Right atrium auricular region (tissue), 2 donors: ENCODE results near the gene TMEM190. TPM values are rescaled to one million over a fixed set of nuclear protein-coding genes. Genes with fewer than 3 reads are reported as not detected.
"Not testable (repeated sequence)": the region's sequence is repeated elsewhere in the genome, so short reads cannot be mapped to it uniquely, and the experiment has no call there.

Experiments
- DNase-seq: peaks from one replicate; pipeline ENCODE4 v3.0.0-alpha.2; 2019; ENCODE audit warnings: low spot score
- H3K27ac ChIP-seq, 2 donors: fragments of 200-600 bp; sonication (generic); 1 replicate in 1 of 2; 2 replicates in 1 of 2; pipeline ENCODE4 v1.5.1; 2016 to 2019
- H3K27me3 ChIP-seq, 2 donors: fragments of 200-600 bp; sonication (generic); one replicate each; pipeline versions ENCODE4 v1.5.1 to v1.6.0; 2017 to 2019
- H3K36me3 ChIP-seq: fragments of 200-600 bp; sonication (generic); one replicate; pipeline ENCODE4 v1.5.1; 2016
- H3K4me1 ChIP-seq, 2 donors: fragments of 200-600 bp; sonication (generic); one replicate each; pipeline versions ENCODE4 v1.5.1 to v1.6.0; 2017 to 2019
- H3K4me3 ChIP-seq, 2 donors: fragments of 200-600 bp; sonication (generic); 1 replicate in 1 of 2; 2 replicates in 1 of 2; pipeline ENCODE4 v1.5.1; 2017 to 2019; ENCODE audit warnings: mild to moderate bottlenecking in 1 of 2, moderate library complexity in 1 of 2
- H3K9me3 ChIP-seq, 2 donors: fragments of 200-600 bp; sonication (generic); one replicate each; pipeline ENCODE4 v1.5.1; 2019
- CTCF ChIP-seq, 2 donors: fragments of 200-600 bp; sonication (generic); IDR thresholded peaks; one replicate each; pipeline ENCODE4 v1.5.1; 2019; ENCODE audit warnings: antibody characterized with exemption in 2 of 2
- total RNA-seq, 2 donors: library from RNA; depleted of rRNA; stranded (reverse); fragments of >200 nt; gene quantifications; one replicate each; pipeline ENCODE4 v1.1.0, GENCODE V29; 2016

TMEM190 gene
- total RNA-seq, 2 donors from 2014 or later, result not detected

- no peak for TF ChIP-seq CTCF (IDR thresholded peaks at IDR 0.05)
- Histone ChIP-seq H3K9me3 (no peaks in the 10 kb centered on the region), H3K36me3 (no peaks in the 10 kb centered on the region), H3K27ac (no peak overlapping the region), H3K27me3 (no peaks in the 10 kb centered on the region), H3K4me3 (no peak overlapping the region), H3K4me1 (no peaks in the 10 kb centered on the region)
- no peak for DNase-seq
These were observed 43.1 kb downstream of the TMEM190 start for GRCh38 chr19:55419624-55420236.

GRCh38 chr19:55421281-55421680 is 44.7 kb downstream of the TMEM190 start:
- H3K27me3 ChIP-seq, H3K4me3 ChIP-seq, DNase-seq, H3K4me1 ChIP-seq, H3K9me3 ChIP-seq, H3K27ac ChIP-seq, H3K36me3 ChIP-seq: not testable (repeated sequence)

GRCh38 chr19:55423225-55424005 is 46.8 kb downstream of the TMEM190 start:
- TF ChIP-seq CTCF (IDR thresholded peaks at IDR 0.05), result no peak
- Histone ChIP-seq H3K27ac (no peak overlapping the region), H3K27me3 (no peaks in the 10 kb centered on the region), H3K4me3 (no peak overlapping the region), H3K9me3 (no peaks in the 10 kb centered on the region), H3K4me1 (no peaks in the 10 kb centered on the region), H3K36me3 (no peaks in the 10 kb centered on the region)
- no peak for DNase-seq

GRCh38 chr19:55424518-55424917 is 47.9 kb downstream of the TMEM190 start:
- Histone ChIP-seq H3K27ac (no peak overlapping the region), H3K9me3 (no peaks in the 10 kb centered on the region), H3K27me3 (peaks cover 0 to 1% of the 10 kb centered on the region in 2 donors), H3K36me3 (no peaks in the 10 kb centered on the region), H3K4me1 (no peaks in the 10 kb centered on the region), H3K4me3 (no peak overlapping the region)
- TF ChIP-seq CTCF (IDR thresholded peaks at IDR 0.05), result no peak
- DNase-seq, result no peak

GRCh38 chr19:55426042-55426441 is 49.4 kb downstream of the TMEM190 start:
- H3K27me3 ChIP-seq, result peaks cover 0 to 7% of the 10 kb centered on the region in 2 donors

More at GRCh38 chr19:55426042-55426441, 49.4 kb downstream of the TMEM190 start:
- H3K27ac ChIP-seq, result no peak overlapping the region
- H3K36me3 ChIP-seq, result no peaks in the 10 kb centered on the region
- no peak for TF ChIP-seq CTCF (IDR thresholded peaks at IDR 0.05)
- DNase-seq, result no peak
- H3K4me3 ChIP-seq, result no peak overlapping the region
- no peaks in the 10 kb centered on the region for H3K4me1 ChIP-seq
- H3K9me3 ChIP-seq, result no peaks in the 10 kb centered on the region

Other genes starting within 250 kb of the TMEM190 start
- gene TNNT1, start 227.6 kb upstream of the TMEM190 start, total RNA-seq, result 10 to 100 TPM in 1 of 2 donors, 1 to 10 TPM in 1; 6.8 to 46.5 TPM
- gene TNNI3, start 219.1 kb upstream of the TMEM190 start, total RNA-seq, result 1,000 to 10,000 TPM; 3,822 to 4,003 TPM
- gene DNAAF3, start 210.2 kb upstream of the TMEM190 start, total RNA-seq, result 1 to 10 TPM in 1 of 2 donors, under 1 TPM in 1; 0.89 to 2.7 TPM
- gene SYT5, start 196.5 kb upstream of the TMEM190 start, total RNA-seq, result under 1 TPM in 1 of 2 donors, not detected in 1; 0.08 TPM
- gene PTPRH, start 167.3 kb upstream of the TMEM190 start, total RNA-seq, result 1 to 10 TPM; 1.3 to 7.8 TPM
- gene TMEM86B, start 148.1 kb upstream of the TMEM190 start, total RNA-seq, result 1 to 10 TPM in 1 of 2 donors, not detected in 1; 1.3 TPM
- gene PPP6R1, start 117.8 kb upstream of the TMEM190 start, total RNA-seq, result 10 to 100 TPM; 28.7 to 35.5 TPM
- 10 to 100 TPM; 29.6 to 35.8 TPM for gene HSPBP1, start 96.7 kb upstream of the TMEM190 start, total RNA-seq
- 10 to 100 TPM in 1 of 2 donors, 1 to 10 TPM in 1; 5.6 to 15.6 TPM for gene BRSK1, start 92.8 kb upstream of the TMEM190 start, total RNA-seq
- 1 to 10 TPM in 1 of 2 donors, not detected in 1; 3.3 TPM for gene TMEM150B, start 51.5 kb upstream of the TMEM190 start, total RNA-seq
- gene KMT5C, start 37.0 kb upstream of the TMEM190 start, total RNA-seq, result 1 to 10 TPM; 2.4 to 3.3 TPM
- gene COX6B2, start 22.1 kb upstream of the TMEM190 start, total RNA-seq, result not detected
- not detected for gene GARIN5B, start 13.6 kb upstream of the TMEM190 start, total RNA-seq
- under 1 TPM in 1 of 2 donors, not detected in 1; 0.16 TPM for gene IL11, start 6.4 kb upstream of the TMEM190 start, total RNA-seq
- 1 to 10 TPM in 1 of 2 donors, not detected in 1; 1.2 TPM for gene TMEM238, start 7.5 kb downstream of the TMEM190 start, total RNA-seq
- 100 to 1,000 TPM; 175 to 319 TPM for gene RPL28, start 9.1 kb downstream of the TMEM190 start, total RNA-seq
- 10 to 100 TPM; 19.1 to 22.0 TPM for gene UBE2S, start 31.0 kb downstream of the TMEM190 start, total RNA-seq
- not detected for gene SHISA7, start 66.5 kb downstream of the TMEM190 start, total RNA-seq
- gene ISOC2, start 84.8 kb downstream of the TMEM190 start, total RNA-seq, result 10 to 100 TPM; 87.0 to 92.2 TPM
- not detected for gene C19orf85, start 87.9 kb downstream of the TMEM190 start, total RNA-seq
- 10 to 100 TPM in 1 of 2 donors, 1 to 10 TPM in 1; 5.6 to 13.2 TPM for gene ZNF628, start 99.8 kb downstream of the TMEM190 start, total RNA-seq
- 1 to 10 TPM; 2.3 to 7.0 TPM for gene NAT14, start 108.4 kb downstream of the TMEM190 start, total RNA-seq
- 1 to 10 TPM; 3.3 to 6.7 TPM for gene SSC5D, start 111.6 kb downstream of the TMEM190 start, total RNA-seq
- gene SBK2, start 160.3 kb downstream of the TMEM190 start, total RNA-seq, result 100 to 1,000 TPM; 111 to 172 TPM
- 100 to 1,000 TPM in 1 of 2 donors, 10 to 100 TPM in 1; 97.5 to 103 TPM for gene SBK3, start 168.7 kb downstream of the TMEM190 start, total RNA-seq
- 1 to 10 TPM; 6.2 to 6.4 TPM for gene ZNF579, start 204.0 kb downstream of the TMEM190 start, total RNA-seq
- 10 to 100 TPM in 1 of 2 donors, 1 to 10 TPM in 1; 9.2 to 12.2 TPM for gene FIZ1, start 222.7 kb downstream of the TMEM190 start, total RNA-seq
- gene ZNF524, start 223.5 kb downstream of the TMEM190 start, total RNA-seq, result 10 to 100 TPM; 17.7 to 25.8 TPM
- gene ZNF865, start 228.8 kb downstream of the TMEM190 start, total RNA-seq, result 10 to 100 TPM; 11.2 to 11.4 TPM
- 10 to 100 TPM in 1 of 2 donors, 1 to 10 TPM in 1; 7.8 to 10.6 TPM for gene ZNF784, start 247.7 kb downstream of the TMEM190 start, total RNA-seq